K562 (cell line): Measurements from ENCODE around the gene IGF2R. TPM values are rescaled to one million over a fixed set of nuclear protein-coding genes. Genes with fewer than 3 reads are reported as not detected.

ENCODE experiments used
- ATAC-seq: fragments of 200-7000 bp; cut with Tn5 transposase; 3 replicates; pipeline ENCODE4 v1.9.1; 2020; ENCODE audit warnings: moderate library complexity
- BruUV-seq: library from RNA; stranded (reverse); fragments of 400-500 nt; replicated peaks from 2 replicates; lab custom pipeline; 2021; lab: Mats Ljungman, UMichigan
- CTCF ChIA-PET: fragments of 300-600 bp; formaldehyde crosslinking; extraction: SDS; loops from one replicate; lab custom pipeline; 2021; ENCODE audit warnings: low intra/inter-chr PET ratio; lab: Yijun Ruan, JAX
- POLR2A ChIA-PET: fragments of 300-600, 350-650 bp; sonication (Branson Sonifier 250); formaldehyde crosslinking; extraction: SDS; loops from one replicate; lab custom pipeline; 2021; ENCODE audit warnings: antibody characterized with exemption, inconsistent platforms; lab: Yijun Ruan, JAX
- DNase-seq, 4 experiments: peaks; one replicate each; pipeline versions ENCODE4 v3.0.0 to v3.0.0-alpha.2; 2011 to 2018; ENCODE audit warnings: low spot score in 3 of 4, mixed read lengths in 3 of 4; ENCODE audit errors: extremely low read depth in 1 of 4
- FAIRE-seq: peaks from 2 replicates; lab custom pipeline; 2011; peaks lifted over from hg19 to GRCh38; lab: Jason Lieb, UNC
- H2AFZ ChIP-seq: 2 replicates; pipeline ENCODE4 v1.6.0; 2011; ENCODE audit warnings: low read depth, low read length, control low read depth, inconsistent platforms
- H3K27ac ChIP-seq: fragments of 200-600 bp; 3 replicates; pipeline ENCODE4 v1.8.0; 2011; ENCODE audit warnings: low read depth, mild to moderate bottlenecking, control low read depth, inconsistent platforms, low read length, moderate library complexity, mixed read lengths; ENCODE audit errors: extremely low read depth
- H3K27me3 ChIP-seq, 2 experiments: fragments of 300-600 bp in 1 of 2; 2 replicates in 1 of 2; 3 replicates in 1 of 2; pipeline versions ENCODE4 v1.6.0 to v1.8.0; 2011; ENCODE audit warnings: inconsistent platforms in 2 of 2, low read length in 2 of 2, mild to moderate bottlenecking in 1 of 2, mixed read lengths in 1 of 2, moderate library complexity in 1 of 2; ENCODE audit not compliant: control insufficient read depth in 2 of 2, insufficient read depth in 2 of 2
- H3K36me3 ChIP-seq: fragments of 300-600 bp; 3 replicates; pipeline ENCODE4 v1.8.0; 2011; ENCODE audit warnings: mild to moderate bottlenecking, low read length, inconsistent platforms; ENCODE audit not compliant: control insufficient read depth, insufficient read depth
- H3K4me1 ChIP-seq, 2 experiments: fragments of 200-600 bp in 1 of 2; replicated peaks in 1 of 2; 2 replicates in 1 of 2; 3 replicates in 1 of 2; pipeline versions ENCODE4 v1.5.1 to v1.8.0; 2011; ENCODE audit warnings: inconsistent platforms in 2 of 2, low read length in 2 of 2, mild to moderate bottlenecking in 1 of 2, mixed read lengths in 1 of 2, moderate library complexity in 1 of 2; ENCODE audit not compliant: control insufficient read depth in 2 of 2, insufficient read depth in 2 of 2
- H3K4me2 ChIP-seq: 2 replicates; pipeline ENCODE4 v1.6.1; 2011; ENCODE audit warnings: low read length, control low read depth, inconsistent platforms, mixed read lengths; ENCODE audit not compliant: insufficient read depth
- H3K4me3 ChIP-seq: fragments of 200-600 bp; sonication (generic), shearing (Covaris generic); 2 replicates; pipeline ENCODE4 v1.5.1; 2016; ENCODE audit warnings: control low read depth, inconsistent platforms
- H3K79me2 ChIP-seq: fragments of 200-600 bp; 3 replicates; pipeline ENCODE4 v1.8.0; 2011; ENCODE audit warnings: low read length, inconsistent platforms; ENCODE audit not compliant: control insufficient read depth, insufficient read depth
- H3K9ac ChIP-seq, 2 experiments: 2 replicates each; pipeline versions ENCODE4 v1.6.0 to v1.6.1; 2011; ENCODE audit warnings: low read depth in 2 of 2, low read length in 2 of 2, control low read depth in 1 of 2, inconsistent platforms in 1 of 2, mild to moderate bottlenecking in 1 of 2, mixed read lengths in 1 of 2; ENCODE audit not compliant: insufficient read depth in 1 of 2
- H3K9me1 ChIP-seq: one replicate; pipeline ENCODE4 v1.6.0; 2011; ENCODE audit warnings: inconsistent platforms, mild to moderate bottlenecking, low read length, moderate library complexity; ENCODE audit not compliant: control insufficient read depth, insufficient read depth
- H3K9me3 ChIP-seq: replicated peaks from 2 replicates; pipeline ENCODE4 v1.5.1; 2011; ENCODE audit warnings: low read depth, low read length, inconsistent platforms; ENCODE audit not compliant: control insufficient read depth, insufficient read depth
- H4K20me1 ChIP-seq: replicated peaks from 2 replicates; pipeline ENCODE4 v1.6.1; 2011; ENCODE audit warnings: low read length, inconsistent platforms, mixed read lengths; ENCODE audit not compliant: control insufficient read depth, insufficient read depth
- MAX ChIP-seq: sonication (generic); formaldehyde crosslinking; IDR thresholded peaks from 2 replicates; pipeline ENCODE4 v1.9.0; 2022; ENCODE audit warnings: mild to moderate bottlenecking, missing genetic modification reagents
- NR2C1 ChIP-seq, 2 experiments: fragments of 450-650 bp; IDR thresholded peaks; 2 replicates each; pipeline ENCODE4 v1.6.1; 2017; ENCODE audit warnings: mild to moderate bottlenecking in 2 of 2, antibody characterized with exemption in 1 of 2, inconsistent platforms in 1 of 2, missing compliant biosample characterization in 1 of 2, missing genetic modification characterization in 1 of 2
- NR2C2 ChIP-seq, 2 experiments: fragments of 200-800 bp in 1 of 2; sonication (Bioruptor generic) in 1 of 2; sonication (generic) in 1 of 2; formaldehyde crosslinking in 1 of 2; IDR thresholded peaks; 2 replicates each; pipeline versions ENCODE4 v1.6.1 to v1.8.0; 2016 to 2022; ENCODE audit warnings: mild to moderate bottlenecking in 1 of 2, missing compliant biosample characterization in 1 of 2, missing genetic modification characterization in 1 of 2, missing genetic modification reagents in 1 of 2
- SAFB2 ChIP-seq: fragments of 200-400 bp; formaldehyde crosslinking; IDR thresholded peaks from 2 replicates; pipeline ENCODE4 v1.6.1; 2018; ENCODE audit warnings: borderline replicate concordance, low read length, low read depth, moderate library complexity; ENCODE audit not compliant: severe bottlenecking
- SPI1 ChIP-seq: IDR thresholded peaks from 2 replicates; pipeline ENCODE4 v1.6.1; 2011; ENCODE audit warnings: low read depth, low read length, control low read depth, borderline replicate concordance
- ZBTB40 ChIP-seq, 2 experiments: fragments of 450-650 bp in 1 of 2; sonication (generic) in 1 of 2; formaldehyde crosslinking in 1 of 2; IDR thresholded peaks; 2 replicates each; pipeline versions ENCODE4 v1.7.1 to v1.9.0; 2016 to 2022; ENCODE audit warnings: inconsistent platforms in 1 of 2, mild to moderate bottlenecking in 1 of 2, missing genetic modification reagents in 1 of 2
- WGBS: fragments of 100-300 bp; shearing (Covaris generic); methylation state at CpG from one replicate; pipeline ENCODE4 v1.1.6; 2016; ENCODE audit warnings: low coverage, mixed read lengths; ENCODE audit not compliant: insufficient coverage; ENCODE audit errors: missing lambda C conversion rate; 5-methylcytosine and 5-hydroxymethylcytosine counted together
- in situ Hi-C: fragments of 300-500 bp; cut with MboI; formaldehyde crosslinking; loops from 4 replicates; pipeline ENCODE4 v1.15.0; 2018; ENCODE audit warnings: inconsistent platforms, mixed read lengths
- intact Hi-C: fragments of 100-400 bp; cut with micrococcal nuclease; formaldehyde crosslinking; loops from 2 replicates; pipeline ENCODE4 v1.14.2; 2022
- polyA plus RNA-seq, 8 experiments: library from polyadenylated mRNA; depleted of rRNA in 4 of 8; stranded (reverse) in 5 of 8; unstranded in 3 of 8; fragments of >200 nt; fragmentation: Nextera tagmentation in 2 of 8; fragmentation: Illumina TruSeq in 1 of 8; extraction: Ambion mirVana in 2 of 8; extraction: Trizol in 1 of 8; gene quantifications; 2 replicates each; pipeline versions ENCODE4 v1.2.1 to v1.2.3, GENCODE V29; 2011 to 2014; ENCODE audit warnings: inconsistent platforms in 1 of 8, missing spikeins in 1 of 8
- total RNA-seq, 7 experiments: library from RNA; depleted of rRNA in 6 of 7; stranded (reverse); fragments of >200 nt in 6 of 7; fragmentation: Illumina TruSeq in 2 of 7; extraction: Trizol in 2 of 7; gene quantifications; 2 replicates each; pipeline versions ENCODE4 v1.2.1 to v1.2.3, GENCODE V29; 2011 to 2021; ENCODE audit warnings: low replicate concordance in 1 of 7
- TF ChIP-seq, protein P1 (sequence below): sonication (generic); formaldehyde crosslinking; IDR thresholded peaks from 2 replicates; pipeline ENCODE4 v1.8.1; 2023; ENCODE audit warnings: mild to moderate bottlenecking, missing genetic modification reagents

IGF2R gene
- total and polyA plus RNA-seq, 9 of the 15 experiments (the other 6 are each of a cell fraction or from before 2014, with no cell fraction given) = 3.5 to 92.3 (median 34.5) TPM

DNA sequence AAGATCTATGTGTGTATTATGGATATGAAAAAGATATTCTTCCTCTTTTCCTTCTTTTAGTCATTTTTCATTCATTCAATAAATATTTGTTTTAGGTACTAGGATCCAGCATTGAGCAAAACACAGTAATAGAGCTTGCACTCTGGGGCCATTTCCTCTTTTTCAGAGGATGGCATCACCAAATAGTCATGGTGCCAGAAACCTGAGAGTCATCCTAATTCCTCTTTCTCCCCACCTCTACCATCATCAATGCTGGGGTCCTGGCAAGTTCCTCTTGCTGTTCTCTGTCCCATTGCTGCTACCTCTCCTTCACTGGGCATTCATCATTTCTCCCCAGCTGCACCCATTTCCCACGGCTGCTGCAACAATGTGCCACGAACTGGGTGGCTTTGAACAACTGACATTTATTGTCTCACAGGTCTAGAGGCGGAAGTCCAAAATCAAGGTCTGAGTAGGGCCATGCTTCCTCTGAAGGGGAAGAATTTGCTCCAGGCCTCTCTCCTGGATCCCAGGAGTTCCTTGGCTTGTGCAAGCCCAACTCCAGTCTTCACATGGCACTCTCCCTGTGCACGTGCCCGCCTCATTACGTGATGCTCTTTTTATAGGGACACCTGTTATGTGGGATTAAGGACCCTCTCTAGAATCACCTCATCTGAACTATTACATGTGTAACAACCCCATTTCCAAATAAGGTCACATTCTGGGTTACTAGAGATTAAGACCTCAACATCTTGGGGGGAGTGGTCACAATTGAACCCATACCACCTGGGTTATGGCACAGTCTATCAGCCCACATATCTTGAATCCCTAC is 9.5 kb upstream of the IGF2R start:
- Histone ChIP-seq H3K9me1 (no peaks in the 10 kb centered on the region), H3K4me1 (peaks cover 0 to 10% of the 10 kb centered on the region in 2 experiments; a peak in 3 of 5 replicates), H3K27me3 (no peaks in the 10 kb centered on the region; a peak in 1 of 5 replicates), H2AFZ (peak overlapping the region; percentile 80), H3K9me3 (no peaks in the 10 kb centered on the region), H3K4me2 (no peak overlapping the region), H3K79me2 (no peaks in the 10 kb centered on the region), H3K36me3 (no peaks in the 10 kb centered on the region), H4K20me1 (no peaks in the 10 kb centered on the region), H3K27ac (peak overlapping the region; percentile 13; the same call in 1 of the 3 replicates), H3K4me3 (no peak overlapping the region), H3K9ac (no peak overlapping the region)
- ChIA-PET CTCF (no interaction called here), POLR2A (interaction anchor here (0.6 to 1.8 kb wide), 4 partner anchors 9 to 265 kb away, joined by 3 to 8 read pairs (median 5); no protein-coding TSS in a partner anchor)
- intact Hi-C loops (no loop called here), in situ Hi-C loops (no loop called here)
- FAIRE-seq (no peak), DNase-seq (no peak), ATAC-seq (no peak; the same call in 2 of the 3 replicates)
- WGBS = 47% methylated on average over 6 of the region's 6 CpGs
- BruUV-seq = no TSS peak
- TF ChIP-seq MAX (CRISPR knock-in tag) = 0 out of 2 replicates have a peak, but pooled peaks have one; percentile 74
- 0 out of 2 replicates have a peak, but pooled peaks have one; percentile 29 for TF ChIP-seq NR2C2 (CRISPR knock-in tag; IDR thresholded peaks at IDR 0.05)
- no peak; the same call in 1 of the 2 replicates for TF ChIP-seq NR2C2 (tag; IDR thresholded peaks at IDR 0.05)
- TF ChIP-seq SPI1 = peak; percentile 88
- TF ChIP-seq, protein P1, sequence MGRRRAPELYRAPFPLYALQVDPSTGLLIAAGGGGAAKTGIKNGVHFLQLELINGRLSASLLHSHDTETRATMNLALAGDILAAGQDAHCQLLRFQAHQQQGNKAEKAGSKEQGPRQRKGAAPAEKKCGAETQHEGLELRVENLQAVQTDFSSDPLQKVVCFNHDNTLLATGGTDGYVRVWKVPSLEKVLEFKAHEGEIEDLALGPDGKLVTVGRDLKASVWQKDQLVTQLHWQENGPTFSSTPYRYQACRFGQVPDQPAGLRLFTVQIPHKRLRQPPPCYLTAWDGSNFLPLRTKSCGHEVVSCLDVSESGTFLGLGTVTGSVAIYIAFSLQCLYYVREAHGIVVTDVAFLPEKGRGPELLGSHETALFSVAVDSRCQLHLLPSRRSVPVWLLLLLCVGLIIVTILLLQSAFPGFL (CRISPR knock-in tag) = no peak
- no peak for TF ChIP-seq SAFB2
- TF ChIP-seq ZBTB40 (IDR thresholded peaks at IDR 0.05) = no peak
- TF ChIP-seq ZBTB40 (CRISPR knock-in tag; IDR thresholded peaks at IDR 0.05) = no peak
- no peak for TF ChIP-seq NR2C1 (IDR thresholded peaks at IDR 0.05)
- TF ChIP-seq NR2C1 (tag; IDR thresholded peaks at IDR 0.05) = 0 out of 2 replicates have a peak, but pooled peaks have one; percentile 12
